Neural progenitor cell (in vitro differentiated cells): ENCODE measurements around the gene NAP1L4.

Experiments
- EZH2 ChIP-seq: fragments of 200-600 bp; sonication (generic); IDR thresholded peaks from 2 replicates; pipeline ENCODE4 v1.6.1; 2017; ENCODE audit warnings: antibody characterized with exemption, mild to moderate bottlenecking, moderate library complexity
- EZH2phosphoT487 ChIP-seq: fragments of 200-600 bp; sonication (generic); IDR thresholded peaks from 2 replicates; pipeline ENCODE4 v1.6.1; 2017; ENCODE audit warnings: antibody characterized with exemption
- TF ChIP-seq, protein P1 (sequence below): fragments of 200-600 bp; sonication (generic); IDR thresholded peaks from 2 replicates; pipeline ENCODE4 v1.5.1; 2017; ENCODE audit warnings: antibody characterized with exemption, mild to moderate bottlenecking

DNA sequence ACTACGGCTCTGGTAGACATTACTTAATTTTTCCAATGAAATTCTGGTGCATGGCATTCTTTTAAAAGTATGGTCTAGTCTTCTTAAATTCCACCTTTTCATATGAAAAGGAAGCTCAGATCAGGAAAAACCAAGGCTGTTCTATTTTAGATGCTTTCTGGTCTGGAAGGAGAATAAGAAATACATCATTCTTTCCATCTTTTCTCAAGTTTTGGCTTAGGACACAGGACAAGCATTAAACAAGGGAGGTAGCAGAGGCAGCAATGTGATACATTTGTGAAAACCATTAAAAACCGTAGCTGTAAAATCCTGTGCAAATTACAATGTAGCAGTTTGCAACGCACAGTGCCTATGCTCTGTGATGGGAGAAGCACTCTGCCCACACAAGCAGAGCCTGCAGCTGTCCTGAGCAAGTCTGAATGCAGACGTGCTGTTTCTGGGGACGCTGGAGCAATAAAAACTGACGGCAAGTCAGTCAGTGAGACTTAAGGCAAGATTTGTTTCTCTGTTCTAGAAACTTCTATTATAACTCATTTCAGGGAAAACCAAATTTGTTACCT is 23.7 kb downstream of the NAP1L4 start:
- TF ChIP-seq, protein P1, sequence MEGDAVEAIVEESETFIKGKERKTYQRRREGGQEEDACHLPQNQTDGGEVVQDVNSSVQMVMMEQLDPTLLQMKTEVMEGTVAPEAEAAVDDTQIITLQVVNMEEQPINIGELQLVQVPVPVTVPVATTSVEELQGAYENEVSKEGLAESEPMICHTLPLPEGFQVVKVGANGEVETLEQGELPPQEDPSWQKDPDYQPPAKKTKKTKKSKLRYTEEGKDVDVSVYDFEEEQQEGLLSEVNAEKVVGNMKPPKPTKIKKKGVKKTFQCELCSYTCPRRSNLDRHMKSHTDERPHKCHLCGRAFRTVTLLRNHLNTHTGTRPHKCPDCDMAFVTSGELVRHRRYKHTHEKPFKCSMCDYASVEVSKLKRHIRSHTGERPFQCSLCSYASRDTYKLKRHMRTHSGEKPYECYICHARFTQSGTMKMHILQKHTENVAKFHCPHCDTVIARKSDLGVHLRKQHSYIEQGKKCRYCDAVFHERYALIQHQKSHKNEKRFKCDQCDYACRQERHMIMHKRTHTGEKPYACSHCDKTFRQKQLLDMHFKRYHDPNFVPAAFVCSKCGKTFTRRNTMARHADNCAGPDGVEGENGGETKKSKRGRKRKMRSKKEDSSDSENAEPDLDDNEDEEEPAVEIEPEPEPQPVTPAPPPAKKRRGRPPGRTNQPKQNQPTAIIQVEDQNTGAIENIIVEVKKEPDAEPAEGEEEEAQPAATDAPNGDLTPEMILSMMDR, result no peak
- TF ChIP-seq EZH2phosphoT487, result no peak
- no peak for TF ChIP-seq EZH2
